SK-MEL-5 (cell line): Measurements from ENCODE around the gene SGMS2. TPM values are rescaled to one million over a fixed set of nuclear protein-coding genes. Genes with fewer than 3 reads are reported as not detected.
"Not testable (repeated sequence)": the region's sequence is repeated elsewhere in the genome, so short reads cannot be mapped to it uniquely, and the experiment has no call there.

ENCODE experiments used
- DNase-seq: peaks from one replicate; pipeline ENCODE4 v3.0.0-alpha.2; 2016; ENCODE audit warnings: low read depth, low spot score
- in situ Hi-C: cut with HindIII; loops from 2 replicates; pipeline ENCODE4 v1.10.0; 2016; ENCODE audit warnings: low sequenced_read_pairs, high pct_unique_total_duplicates, low pct_unique_long_range_greater_than_20kb
- total RNA-seq: library from RNA; depleted of rRNA; stranded (reverse); fragments of >200 nt; shearing (Covaris generic); gene quantifications from 2 replicates; pipeline ENCODE4 v1.2.3, GENCODE V29; 2014

SGMS2 gene
- total RNA-seq, 1 experiment from 2014 or later: 3.0 TPM

DNA sequence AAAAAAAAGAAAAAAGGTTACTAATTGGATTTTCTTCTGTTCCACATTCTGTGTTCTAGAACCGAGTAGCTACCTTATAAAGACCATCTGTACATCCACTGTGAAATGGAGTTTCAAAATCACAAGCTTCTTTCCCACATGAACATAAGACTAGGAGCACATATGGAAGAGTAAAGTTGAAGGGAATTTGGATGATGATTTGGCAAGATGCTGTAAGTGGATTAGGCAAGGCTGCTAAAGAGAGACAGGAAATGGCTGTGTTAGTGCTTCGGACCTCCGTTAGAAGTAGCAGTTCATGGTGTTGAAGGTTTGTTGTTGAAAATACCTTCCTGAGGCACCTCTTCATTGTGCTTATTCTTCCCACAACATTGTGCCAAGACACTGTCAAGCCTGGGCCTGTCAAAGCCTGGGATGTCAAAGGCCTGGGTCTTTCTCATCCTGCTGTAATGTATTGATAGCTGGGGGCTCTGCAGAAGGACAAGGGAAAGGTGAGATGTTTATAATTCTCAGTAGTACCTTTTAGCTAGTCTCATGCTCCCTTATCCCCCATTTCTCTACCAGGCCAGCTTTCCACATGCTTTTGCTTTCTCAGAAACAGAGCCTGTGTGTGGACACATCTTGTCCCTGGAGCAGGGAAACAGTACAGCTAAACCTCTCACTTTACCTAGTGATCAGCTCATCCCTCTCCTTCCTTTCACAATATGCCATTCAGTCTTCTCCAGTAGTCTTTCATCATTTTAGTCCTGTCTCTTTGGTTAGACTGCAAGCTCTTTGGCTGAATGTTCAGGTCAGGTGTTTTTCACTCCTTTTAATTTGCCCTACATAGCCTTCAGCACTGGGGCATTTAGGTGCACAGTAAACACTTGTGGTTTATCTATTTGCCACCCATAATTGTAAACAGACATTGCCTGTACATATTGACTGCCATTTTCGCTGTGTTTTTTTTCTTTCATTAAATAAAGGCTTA is 68.7 kb downstream of the SGMS2 start:
- no peak for DNase-seq
- in situ Hi-C loops: no loop called here

DNA sequence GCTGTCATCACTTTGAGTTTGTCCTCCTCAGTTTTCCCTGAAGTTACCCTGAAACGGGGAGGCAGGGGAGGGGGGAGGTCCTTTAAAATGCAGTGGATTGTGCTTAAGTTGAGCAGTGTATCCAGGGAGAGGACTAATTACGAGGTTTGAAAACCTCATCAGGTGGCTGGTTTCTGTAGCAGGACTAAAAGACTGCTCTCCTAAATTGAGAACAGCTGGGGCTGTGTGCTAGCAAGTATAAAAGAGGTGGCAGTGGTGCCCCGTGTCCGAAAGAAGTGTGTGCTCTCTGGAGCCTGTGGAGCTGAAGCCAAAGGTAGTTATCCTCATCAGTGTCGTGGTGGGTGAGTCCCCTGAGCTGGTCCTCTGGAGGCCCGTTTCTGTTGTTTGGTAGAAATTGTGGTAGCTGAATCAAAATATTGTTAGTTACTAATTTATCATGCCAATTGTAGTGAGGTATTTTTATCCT is 69.4 kb downstream of the SGMS2 start:
- DNase-seq: no peak
- in situ Hi-C loops: no loop called here

DNA sequence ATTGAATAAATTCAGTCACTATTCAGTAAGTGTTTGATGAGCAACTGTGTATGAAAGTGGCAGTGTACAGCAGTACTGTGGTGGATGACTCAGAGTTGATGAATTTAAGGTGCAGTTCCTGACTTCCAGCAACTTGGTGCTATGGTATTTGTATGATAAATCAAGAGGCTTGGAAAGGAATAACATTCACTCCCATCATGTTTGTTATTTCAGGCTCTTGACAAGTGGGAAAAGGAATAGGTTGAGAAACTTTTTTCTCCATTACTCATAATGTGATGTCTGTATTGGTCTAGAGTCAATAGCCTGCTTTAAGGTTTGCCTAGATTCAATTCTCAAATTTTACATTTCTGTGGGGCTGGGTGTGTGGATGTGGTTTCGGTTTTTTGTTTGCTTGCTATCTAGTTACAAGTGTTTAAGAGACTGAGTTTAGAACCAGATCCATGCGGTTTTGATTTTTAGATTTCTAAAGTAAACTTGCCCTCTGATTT is 71.5 kb downstream of the SGMS2 start:
- in situ Hi-C loops: no loop called here
- DNase-seq: no peak

- in situ Hi-C loops: no loop called here
- DNase-seq: no peak
Measured at GRCh38 chr4:107896646-107897045, 71.9 kb downstream of the SGMS2 start.

- in situ Hi-C loops: no loop called here
- DNase-seq: no peak
Measured at GRCh38 chr4:107897823-107898222, 73.1 kb downstream of the SGMS2 start.

DNA sequence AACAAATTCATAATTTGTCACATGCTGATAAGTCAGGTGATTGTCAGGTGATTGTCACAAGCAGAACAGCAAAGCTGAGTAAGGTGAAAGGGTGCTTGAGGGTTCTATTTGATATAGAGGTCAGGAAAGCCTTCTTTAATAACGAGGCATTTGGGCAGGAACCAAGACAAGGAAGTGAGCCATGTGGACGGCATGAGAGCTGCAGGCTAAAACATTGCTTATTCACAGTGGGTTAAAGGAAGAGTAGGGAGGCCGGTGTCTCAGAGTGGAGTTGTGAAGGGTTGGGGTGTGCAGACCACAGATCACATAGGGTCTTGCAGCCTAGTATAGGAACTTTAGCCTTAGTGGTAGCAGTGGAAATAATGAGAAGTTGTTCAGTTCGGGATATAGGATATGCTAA is 75.3 kb downstream of the SGMS2 start:
- in situ Hi-C loops: loop anchor here (25.0 kb wide), 1 partner anchor 138 kb away; no protein-coding TSS in a partner anchor
- peak; percentile 22 for DNase-seq

DNA sequence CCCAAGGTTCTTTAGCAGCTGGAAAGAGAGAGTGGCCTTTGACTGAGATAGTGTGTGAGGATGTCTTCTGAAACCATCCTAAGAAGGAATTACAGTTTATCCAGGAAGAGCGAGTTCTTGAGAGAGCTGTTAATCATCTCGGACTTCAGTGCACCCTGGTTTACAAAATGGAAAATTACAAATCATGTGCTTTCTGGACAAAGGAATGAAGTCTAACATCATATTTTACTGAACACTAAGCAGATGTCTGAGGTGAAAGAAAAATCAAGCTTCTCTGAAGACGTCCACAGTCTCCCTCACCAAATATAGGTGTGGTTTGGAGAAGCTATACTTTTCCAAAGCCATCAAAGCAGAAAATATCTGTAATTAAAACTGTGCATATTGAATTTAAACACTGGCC is 75.8 kb downstream of the SGMS2 start:
- in situ Hi-C loops: loop anchor here (25.0 kb wide), 1 partner anchor 138 kb away; no protein-coding TSS in a partner anchor

DNA sequence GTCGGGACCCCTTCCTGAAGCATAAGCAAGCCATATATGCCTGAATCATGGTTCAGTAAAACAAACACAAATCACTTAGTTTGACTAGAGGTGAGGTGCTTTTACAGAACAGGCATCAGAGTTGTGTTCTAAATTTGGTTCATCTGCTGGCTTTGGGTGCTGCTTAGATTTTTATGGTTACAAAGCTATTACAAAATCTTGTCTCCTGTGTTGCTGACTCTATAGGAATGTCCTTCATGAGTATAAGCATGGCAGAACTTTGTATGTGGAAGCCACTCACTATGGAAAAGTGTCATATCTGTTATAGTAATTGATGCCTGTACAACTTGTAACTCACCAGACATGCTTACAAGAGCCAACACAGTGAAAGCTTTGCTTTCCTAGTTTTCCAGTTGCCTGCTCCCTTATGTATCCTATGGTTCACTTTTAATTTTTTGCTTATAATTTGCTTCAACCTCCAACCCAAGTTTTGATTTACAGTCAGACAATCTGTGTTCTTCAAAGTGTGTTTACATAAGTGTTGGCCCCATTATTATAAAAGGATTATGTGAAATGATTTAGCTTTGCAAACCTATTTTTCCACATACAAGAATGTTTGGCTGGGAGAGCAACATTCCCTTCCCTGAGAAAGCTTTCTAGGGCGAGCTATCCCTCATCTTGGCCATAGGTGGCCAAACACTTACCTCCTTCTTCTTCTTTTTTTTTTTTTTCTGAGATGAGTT is 76.6 kb downstream of the SGMS2 start:
- in situ Hi-C loops: loop anchor here (25.0 kb wide), 1 partner anchor 139 kb away; no protein-coding TSS in a partner anchor
- DNase-seq: no peak

More for the DNA sequence above, 75.8 kb downstream of the SGMS2 start:
- no peak for DNase-seq

- DNase-seq: no peak
- in situ Hi-C loops: loop anchor here (25.0 kb wide), 1 partner anchor 140 kb away; no protein-coding TSS in a partner anchor
Measured at GRCh38 chr4:107902715-107903114, 78.0 kb downstream of the SGMS2 start.

GRCh38 chr4:107905082-107905481 is 80.3 kb downstream of the SGMS2 start:
- in situ Hi-C loops: loop anchor here (25.0 kb wide), 1 partner anchor 143 kb away; no protein-coding TSS in a partner anchor
- DNase-seq: not testable (repeated sequence)

GRCh38 chr4:107906458-107907100 is 81.8 kb downstream of the SGMS2 start:
- in situ Hi-C loops: loop anchor here (25.0 kb wide), 1 partner anchor 144 kb away; no protein-coding TSS in a partner anchor
- DNase-seq: no peak

- in situ Hi-C loops: loop anchor here (25.0 kb wide), 1 partner anchor 146 kb away; no protein-coding TSS in a partner anchor
- DNase-seq: no peak
Measured at GRCh38 chr4:107908377-107908776, 83.6 kb downstream of the SGMS2 start.

DNA sequence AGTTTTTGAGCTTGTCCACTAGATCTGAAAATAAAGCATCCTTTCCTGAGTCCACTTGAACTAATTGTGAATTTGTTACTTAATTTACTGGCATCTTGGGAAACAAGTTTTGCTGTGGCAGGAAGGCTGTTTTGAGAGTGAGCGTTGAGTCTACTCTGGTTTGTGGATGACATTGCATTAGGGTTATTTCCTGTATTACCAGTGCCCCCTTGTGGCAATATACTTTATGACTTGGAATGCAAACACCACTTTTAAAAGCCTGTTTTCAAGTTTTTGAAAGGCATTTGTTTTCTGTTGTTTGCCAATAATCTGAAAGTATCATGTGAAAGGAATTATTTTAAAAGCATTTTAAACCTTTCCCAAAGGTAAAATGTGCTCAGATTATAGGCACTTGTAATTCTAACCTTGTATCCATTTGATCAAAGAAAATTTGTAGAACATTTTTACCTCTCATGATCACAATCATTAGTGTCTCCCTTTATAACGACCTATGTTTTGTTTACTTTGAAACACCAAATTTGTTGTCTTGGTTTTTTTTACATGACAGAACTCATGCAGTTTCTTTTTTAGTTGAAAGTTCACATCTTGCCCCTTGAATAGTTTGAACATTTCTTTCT is 88.7 kb downstream of the SGMS2 start:
- in situ Hi-C loops: loop anchor here (25.0 kb wide), 1 partner anchor 151 kb away; no protein-coding TSS in a partner anchor
- DNase-seq: peak; percentile 73

GRCh38 chr4:107915220-107915619 is 90.5 kb downstream of the SGMS2 start:
- in situ Hi-C loops: loop anchor here (25.0 kb wide), 1 partner anchor 153 kb away; no protein-coding TSS in a partner anchor

DNA sequence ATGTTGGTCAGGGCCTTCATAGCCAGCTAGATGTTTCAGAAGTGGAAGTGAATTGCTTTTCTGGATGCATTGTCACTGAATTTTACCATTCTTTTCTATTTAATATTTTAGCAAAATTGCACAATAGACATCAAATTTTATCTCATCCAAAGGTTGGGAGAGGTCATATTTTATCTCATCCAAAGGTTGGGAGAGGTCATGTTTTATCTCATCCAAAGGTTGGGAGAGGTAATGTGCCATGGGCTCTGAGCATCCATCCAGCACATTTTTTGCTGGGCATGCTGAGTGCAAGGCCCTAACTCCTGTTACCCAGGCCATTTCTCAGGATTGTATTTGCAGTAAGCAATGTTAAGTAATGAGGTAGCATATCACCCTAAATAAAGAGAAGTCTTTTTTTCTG is 91.9 kb downstream of the SGMS2 start:
- DNase-seq: no peak
- in situ Hi-C loops: loop anchor here (25.0 kb wide), 1 partner anchor 154 kb away; no protein-coding TSS in a partner anchor

More at GRCh38 chr4:107915220-107915619, 90.5 kb downstream of the SGMS2 start:
- no peak for DNase-seq

DNA sequence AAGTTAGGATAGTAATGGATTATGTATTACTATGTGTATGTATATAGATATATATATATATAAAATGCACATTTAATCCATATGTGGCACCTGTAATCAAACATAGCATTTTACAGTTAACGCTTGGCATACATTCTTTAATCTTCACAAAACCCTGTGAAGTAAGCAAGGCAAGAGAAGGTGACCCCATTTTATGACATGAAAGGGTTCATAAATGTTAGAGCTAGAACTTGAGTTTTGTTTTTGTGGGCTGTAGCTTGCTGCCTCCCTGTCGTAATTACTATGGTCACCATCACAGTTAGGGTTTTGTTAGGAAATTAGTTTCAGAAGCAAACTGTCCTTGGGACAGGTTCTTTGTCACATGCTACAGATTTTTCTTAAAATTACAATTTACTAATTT is 92.8 kb downstream of the SGMS2 start:
- no peak for DNase-seq
- in situ Hi-C loops: loop anchor here (25.0 kb wide), 1 partner anchor 155 kb away; no protein-coding TSS in a partner anchor
